HG02973 (cell line): ENCODE data around the gene MMP14.
A peak's percentile ranks its signal among the peaks of the same experiment; 100 is the strongest.

Experiments used
- ATAC-seq: cut with Tn5 transposase; IDR thresholded peaks from one replicate; pipeline ENCODE4 v1.9.1; 2021; ENCODE audit warnings: moderate library complexity; ENCODE audit not compliant: unreplicated experiment

MMP14 gene

DNA sequence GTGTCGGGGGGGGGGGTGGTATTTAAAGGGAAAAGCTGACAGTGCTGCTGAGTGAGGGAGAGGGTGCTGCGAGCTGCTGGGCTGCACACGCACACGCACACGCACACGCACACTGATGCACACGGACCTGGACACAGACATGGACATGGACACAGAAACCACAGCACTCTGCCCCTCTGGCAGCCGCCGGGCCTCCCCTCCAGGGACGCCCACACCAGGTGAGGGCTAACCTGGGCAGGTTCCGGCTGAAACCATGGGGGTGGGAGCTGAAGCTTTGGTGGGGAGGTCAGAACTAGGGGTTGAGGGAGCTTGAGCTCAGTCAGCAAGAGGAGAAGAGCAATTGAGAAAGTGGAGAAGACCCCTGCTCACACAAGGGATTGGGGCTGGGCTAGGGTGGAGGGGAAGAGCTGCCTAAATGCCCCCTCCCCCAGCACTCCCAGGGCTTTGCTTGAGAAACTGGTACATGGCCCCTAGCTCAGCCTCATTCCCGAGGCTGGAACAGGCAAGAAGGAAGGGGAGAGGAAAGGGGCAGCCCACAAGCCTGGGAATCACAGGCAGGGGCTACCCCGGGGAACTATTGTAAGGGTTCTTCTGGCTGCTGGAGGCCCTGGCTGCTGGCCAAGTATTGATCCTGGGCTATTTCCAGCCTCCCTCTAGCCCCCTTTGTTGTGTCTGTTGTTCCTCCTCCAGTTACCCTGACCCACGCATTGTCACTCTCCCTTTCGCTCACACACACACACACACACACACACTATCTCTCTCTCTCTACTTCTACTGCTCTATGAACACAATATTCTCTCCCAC is 47.0 kb downstream of the MMP14 start, which contains the start of gene REM2:
TSS of gene REM2 (plus strand) at position 50 of the 804 bp plus-strand sequence. CDS start at position 116, 66 bp downstream.
- ATAC-seq: no peak

DNA sequence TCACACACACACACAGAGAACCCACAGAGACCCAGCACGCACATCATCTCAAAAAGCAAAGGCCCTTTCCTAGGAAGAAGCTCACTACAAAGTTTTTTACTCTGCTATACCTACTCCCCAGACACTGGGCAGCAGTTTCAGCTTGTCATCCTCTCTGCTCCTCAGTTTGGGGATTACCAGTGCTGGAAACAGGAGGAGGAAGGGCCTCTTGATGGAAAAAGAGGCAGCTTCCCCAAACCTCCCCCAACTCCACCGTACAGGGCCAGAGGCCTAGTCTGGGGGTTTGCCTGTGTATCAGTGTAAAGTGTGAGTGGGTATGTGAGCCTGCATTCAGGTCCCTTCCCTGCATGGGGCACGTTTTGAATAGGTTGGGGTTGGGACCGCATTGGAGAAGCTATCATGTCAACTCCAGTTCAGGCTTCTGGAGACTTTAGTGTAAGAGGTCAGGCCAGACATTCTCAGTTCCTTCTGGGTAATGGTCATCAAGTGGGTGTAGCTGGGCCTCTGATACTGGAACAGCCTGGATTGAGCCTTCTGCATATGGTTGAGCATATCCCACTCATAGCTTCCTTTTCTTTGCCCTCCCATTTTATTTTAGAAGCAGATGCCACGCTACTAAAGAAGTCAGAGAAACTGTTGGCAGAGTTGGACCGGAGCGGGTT is 47.8 kb downstream of the MMP14 start:
- no peak for ATAC-seq

DNA sequence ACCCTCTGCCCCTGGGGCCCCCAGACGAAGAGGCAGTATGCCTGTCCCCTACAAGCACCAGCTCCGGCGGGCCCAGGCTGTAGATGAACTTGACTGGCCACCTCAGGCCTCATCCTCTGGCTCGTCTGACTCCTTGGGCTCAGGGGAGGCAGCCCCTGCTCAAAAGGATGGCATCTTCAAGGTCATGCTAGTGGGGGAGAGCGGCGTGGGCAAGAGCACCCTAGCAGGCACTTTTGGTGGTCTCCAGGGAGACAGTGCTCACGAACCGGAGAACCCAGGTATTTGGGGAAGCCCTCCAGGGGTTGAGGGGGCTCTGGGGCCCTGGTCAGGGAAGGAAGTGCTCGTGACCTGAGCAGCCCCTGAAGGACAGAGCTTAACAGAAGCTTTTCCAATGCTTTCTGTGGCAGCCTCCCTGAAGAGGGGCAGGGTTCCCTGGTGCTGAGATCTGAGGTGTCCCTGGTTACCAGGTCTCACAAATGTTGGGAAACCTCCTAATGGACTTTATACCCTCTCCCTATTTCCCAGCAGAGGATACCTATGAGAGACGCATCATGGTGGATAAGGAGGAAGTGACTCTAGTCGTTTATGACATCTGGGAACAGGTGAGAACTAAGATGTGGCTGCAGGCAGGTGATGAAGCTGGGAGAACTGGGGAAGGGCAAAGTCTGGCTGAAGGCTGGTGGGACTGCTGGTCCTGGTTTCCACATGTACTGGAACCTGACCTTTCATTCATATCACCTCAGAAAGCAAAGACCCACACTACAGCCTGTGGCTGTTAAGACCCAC is 48.5 kb downstream of the MMP14 start:
- no peak for ATAC-seq

DNA sequence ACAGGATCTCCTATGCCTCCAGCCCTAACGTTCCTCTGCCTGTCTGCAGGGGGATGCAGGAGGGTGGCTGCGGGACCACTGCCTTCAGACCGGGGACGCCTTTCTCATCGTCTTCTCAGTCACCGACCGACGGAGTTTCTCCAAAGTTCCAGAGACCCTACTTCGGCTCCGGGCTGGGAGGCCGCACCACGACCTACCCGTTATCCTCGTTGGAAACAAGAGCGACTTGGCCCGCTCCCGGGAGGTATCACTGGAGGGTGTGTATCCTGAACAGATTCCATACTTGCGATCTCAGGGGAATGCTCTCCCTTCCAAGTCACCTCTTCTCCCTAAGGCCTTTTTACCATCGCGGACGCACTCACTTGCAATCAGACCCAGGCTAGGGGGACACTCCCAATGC is 49.6 kb downstream of the MMP14 start:
- no peak for ATAC-seq

DNA sequence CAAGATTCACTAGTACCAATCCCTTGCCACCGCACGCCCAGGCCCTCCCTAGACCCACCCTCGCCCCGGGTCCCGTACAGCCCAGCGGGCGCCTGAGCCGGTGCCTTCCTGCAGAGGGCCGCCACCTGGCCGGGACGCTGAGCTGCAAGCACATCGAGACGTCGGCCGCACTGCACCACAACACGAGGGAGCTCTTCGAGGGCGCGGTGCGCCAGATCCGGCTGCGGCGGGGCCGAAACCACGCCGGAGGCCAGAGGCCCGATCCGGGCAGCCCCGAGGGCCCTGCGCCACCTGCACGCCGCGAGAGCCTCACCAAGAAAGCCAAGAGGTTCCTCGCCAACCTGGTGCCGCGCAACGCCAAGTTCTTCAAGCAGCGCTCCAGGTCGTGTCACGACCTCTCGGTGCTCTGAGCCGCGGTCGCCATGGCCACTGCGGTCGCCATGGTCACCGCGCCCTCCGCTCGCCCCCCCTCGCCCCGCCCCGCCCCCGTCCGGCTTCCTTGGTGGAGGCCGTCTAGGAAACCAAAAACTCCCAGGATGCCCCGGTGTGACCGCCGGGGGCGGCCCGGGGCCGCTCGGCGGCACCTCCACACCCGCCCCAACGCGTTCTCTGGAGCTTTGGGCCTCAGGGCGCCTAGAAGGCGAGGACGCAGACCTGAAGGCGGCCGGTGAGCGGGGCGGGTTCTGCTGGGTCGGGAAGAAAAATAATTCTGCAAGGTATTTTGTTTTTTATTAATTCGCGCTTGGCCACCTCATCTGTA is 50.3 kb downstream of the MMP14 start:
- ATAC-seq: peak; percentile 44

DNA sequence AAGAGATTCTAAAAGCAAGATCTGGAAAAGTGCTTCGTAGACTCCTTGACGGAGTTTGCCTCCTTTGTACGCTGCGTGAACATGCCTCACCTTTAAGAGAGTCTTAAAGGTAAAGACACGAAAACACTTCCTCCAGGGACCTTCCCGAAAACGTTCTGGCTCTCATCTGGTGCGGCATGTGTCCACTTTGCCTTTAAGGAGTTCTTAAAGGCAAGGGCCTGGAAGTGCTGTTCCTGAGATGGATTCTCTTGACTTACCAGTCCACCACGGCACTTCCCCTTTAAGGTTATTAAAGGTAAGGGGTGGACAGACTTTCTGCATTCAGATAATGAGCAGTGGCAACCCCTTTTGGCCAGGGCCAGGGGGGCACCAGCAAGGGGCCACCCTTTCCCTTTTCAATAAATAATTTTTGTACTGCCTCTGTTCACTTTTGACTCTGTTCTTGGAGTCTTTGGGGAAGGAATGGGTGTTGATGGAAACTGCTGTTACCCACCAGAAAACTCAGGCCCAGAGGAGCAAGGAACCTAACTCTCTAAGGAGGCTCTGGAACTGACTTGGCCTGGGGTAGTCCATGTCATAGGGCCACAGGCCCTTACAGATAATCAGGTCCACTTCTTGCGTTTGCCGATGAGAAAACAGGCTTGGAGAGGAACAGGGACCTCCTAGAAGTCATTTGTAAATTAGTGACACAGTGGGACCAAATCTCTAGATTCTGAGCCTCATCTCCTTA is 51.0 kb downstream of the MMP14 start:
- ATAC-seq: no peak

DNA sequence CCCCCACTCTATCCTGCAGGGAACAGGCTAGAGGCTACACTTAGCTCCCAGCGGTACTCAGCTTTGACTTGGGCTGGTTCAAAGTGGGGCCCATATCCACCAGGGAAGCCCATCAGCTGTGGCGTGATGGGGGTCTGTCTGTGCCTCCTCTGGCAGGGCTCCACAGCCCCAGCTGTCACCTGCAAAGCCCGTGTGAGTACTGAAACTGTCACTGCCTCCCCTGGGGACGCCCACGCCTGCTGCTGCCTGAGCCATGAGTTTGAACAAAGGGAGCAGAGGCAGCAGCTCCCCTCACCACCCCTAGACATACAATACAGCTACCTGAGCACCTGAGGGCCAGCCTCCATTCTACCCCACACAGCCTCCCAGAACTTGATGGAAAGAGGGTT is 51.6 kb downstream of the MMP14 start:
- no peak for ATAC-seq

DNA sequence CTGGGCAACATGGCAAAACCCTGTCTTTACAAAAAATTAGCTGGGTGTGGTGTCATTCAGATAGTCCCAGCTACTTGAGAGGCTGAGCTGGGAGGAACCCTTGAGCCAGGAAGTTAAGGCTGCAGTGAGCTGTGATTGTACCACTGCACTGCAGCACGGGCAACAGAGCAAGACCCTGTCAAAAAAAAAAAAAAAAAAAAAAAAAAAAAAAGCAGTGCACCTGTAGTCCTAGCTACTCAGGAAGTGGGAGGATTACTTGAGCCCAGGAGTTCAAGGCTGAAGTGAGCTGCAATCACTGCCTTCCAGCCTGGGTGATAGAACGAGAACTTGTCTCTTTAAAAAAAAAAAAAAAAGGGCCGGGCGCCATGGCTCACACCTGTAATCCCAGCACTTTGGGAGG is 52.3 kb downstream of the MMP14 start:
- ATAC-seq: no peak

DNA sequence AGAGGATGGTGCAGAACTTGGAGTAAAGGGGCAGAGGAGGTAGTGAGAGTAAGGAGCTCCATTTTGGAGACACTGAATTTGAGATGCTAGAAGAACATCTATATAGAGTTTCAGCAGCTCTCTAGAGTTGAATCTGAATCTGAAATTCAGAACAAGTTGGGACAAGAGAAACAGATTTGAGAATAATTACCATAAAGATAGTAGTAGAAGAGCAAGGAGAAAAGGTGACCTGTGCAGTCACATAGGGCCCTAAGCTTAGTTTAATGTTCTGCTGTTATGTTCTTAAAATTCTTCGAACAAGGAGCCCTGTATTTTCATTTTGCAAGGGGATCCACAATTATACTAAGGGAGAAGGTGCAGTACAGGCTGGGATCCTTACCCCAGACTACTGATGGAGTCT is 54.0 kb downstream of the MMP14 start:
- no peak for ATAC-seq

DNA sequence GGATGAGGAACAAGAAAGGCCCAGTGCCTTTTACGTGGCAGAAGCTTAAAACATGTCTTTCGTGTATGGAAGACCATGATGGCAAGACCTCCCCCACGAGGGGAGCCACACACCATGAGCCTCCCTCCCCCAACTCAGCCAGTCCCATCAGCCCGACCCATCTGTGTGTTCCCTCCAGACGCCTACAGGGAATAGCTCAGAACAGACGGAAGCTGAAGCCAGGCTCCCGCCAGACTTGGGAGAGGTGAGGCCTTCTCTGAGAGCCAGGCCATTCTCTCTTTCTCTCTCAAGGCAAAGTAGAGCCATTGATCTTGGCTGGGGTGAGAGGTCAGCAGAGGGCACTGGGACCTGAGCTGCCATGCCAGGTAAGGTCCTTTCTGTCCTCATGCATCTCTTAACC is 56.1 kb downstream of the MMP14 start:
- no peak for ATAC-seq

DNA sequence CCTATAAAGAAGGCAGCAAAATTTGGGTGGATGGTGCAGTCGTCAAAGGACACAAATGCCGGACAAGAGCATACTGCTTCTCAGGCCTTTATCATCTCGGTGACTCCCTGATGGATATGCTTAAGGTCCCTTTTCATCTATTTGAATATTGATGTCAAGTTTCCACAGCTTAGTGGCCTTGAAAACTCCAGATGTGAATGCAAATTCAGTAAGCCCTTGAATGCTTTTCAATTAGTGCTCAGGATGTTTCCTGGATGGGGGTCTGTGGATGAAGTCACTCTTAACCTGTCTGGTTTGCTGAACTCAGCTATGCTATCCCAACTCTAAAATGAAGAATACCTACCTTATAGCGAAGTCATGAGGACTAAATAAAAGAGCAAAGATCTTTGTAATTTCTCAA is 57.3 kb downstream of the MMP14 start:
- ATAC-seq: no peak

DNA sequence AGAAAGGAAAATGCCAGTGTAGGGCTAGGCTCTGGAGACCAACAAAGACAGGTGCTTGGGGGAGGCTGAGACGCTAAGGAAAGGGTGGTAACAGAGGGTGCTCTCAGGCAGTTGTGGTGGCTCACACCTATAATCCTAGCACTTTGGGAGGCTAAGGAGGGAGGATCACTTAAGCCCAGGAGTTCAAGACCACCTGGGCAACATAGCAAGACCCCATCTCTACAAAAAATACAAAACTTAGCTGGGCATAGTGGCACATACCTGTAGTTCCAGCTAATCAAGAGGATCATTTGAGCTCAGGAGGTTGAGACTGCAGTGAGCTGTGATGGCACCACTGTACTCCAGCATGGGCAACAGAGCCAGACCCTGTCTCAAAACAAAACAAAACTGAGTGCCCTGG is 59.0 kb downstream of the MMP14 start:
- ATAC-seq: no peak

DNA sequence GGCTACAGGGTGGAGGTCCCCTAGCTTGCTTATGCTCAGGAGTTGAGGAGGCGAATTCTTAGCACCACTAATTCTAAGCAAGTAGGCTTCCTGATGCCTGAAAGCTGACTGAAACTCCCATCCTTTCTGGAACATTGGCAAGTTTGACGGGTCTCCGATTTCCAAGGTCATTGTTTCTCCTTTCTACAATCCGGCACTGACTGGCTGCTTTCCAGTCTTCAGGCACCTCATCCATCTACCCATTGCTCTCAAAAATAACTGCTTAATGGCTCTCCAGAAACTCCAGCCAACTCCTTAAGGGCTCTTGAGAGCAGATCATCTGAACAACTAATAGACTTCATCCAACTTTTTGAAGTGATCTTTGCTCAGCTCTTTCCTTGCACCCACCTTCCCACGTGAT is 60.0 kb downstream of the MMP14 start:
- ATAC-seq: no peak

DNA sequence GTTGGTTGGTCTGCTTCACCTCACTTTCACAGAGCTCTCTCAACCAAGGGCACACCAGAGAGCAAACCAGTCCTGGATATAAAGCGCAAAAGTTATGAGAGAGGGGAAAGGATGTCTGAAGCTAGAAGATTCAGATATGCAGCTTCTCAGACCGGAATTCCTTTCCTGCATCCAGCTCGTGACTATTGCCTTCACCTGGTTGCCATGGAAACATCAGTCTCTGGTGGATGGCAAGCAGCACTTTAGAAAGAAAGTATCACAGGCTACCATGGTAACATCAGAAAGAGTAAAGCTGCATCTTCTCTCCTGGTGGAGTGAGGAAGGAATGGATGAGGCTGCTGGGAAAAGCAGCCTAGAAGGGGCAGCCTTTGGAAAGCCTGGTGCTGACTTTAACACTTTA is 60.4 kb downstream of the MMP14 start:
- no peak for ATAC-seq

DNA sequence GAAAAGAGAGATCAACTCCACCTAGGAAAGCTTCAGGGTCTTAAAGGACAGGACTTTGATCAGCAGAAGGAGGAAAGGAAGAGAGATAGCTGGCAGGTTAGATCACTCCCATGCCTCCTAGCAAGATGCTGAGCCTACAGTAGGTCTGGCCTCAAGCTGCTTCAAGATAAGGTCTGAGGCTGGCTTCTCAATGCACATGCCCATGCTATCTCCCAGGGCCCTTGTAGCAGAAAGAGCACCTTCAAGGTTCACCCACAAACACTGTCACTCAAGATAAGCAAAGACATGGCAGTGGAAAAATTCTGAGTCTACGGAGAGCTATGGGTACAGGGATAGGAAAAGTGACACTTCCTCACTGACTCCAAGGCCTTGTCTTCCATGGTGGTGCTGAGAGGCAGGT is 61.0 kb downstream of the MMP14 start:
- ATAC-seq: no peak
